Astrocyte (in vitro differentiated cells and primary cell): ENCODE measurements around the gene PKP2. TPM values are rescaled to one million over a fixed set of nuclear protein-coding genes. Genes with fewer than 3 reads are reported as not detected.

Source experiments
- DNase-seq: peaks from one replicate; pipeline ENCODE4 v3.0.0-alpha.2; 2010; ENCODE audit warnings: low read depth
- FAIRE-seq: peaks from 2 replicates; lab custom pipeline; 2011; peaks lifted over from hg19 to GRCh38; lab: Jason Lieb, UNC
- H2AFZ ChIP-seq: 2 replicates; pipeline ENCODE4 v1.6.0; 2012; ENCODE audit warnings: low read depth, low read length, inconsistent platforms
- H3K27ac ChIP-seq: 2 replicates; pipeline ENCODE4 v1.5.1; 2011; ENCODE audit warnings: low read depth, low read length, inconsistent platforms
- H3K27me3 ChIP-seq: 2 replicates; pipeline ENCODE4 v1.6.0; 2011; ENCODE audit warnings: low read length, inconsistent platforms; ENCODE audit not compliant: insufficient read depth
- H3K36me3 ChIP-seq: 2 replicates; pipeline ENCODE4 v1.5.1; 2011; ENCODE audit warnings: low read length, inconsistent platforms; ENCODE audit not compliant: insufficient read depth
- H3K4me1 ChIP-seq: 2 replicates; pipeline ENCODE4 v1.5.1; 2011; ENCODE audit warnings: low read length, inconsistent platforms; ENCODE audit not compliant: insufficient read depth
- H3K4me2 ChIP-seq: 2 replicates; pipeline ENCODE4 v1.6.0; 2012; ENCODE audit warnings: low read length, inconsistent platforms
- H3K4me3 ChIP-seq: 2 replicates; pipeline ENCODE4 v1.5.1; 2011; ENCODE audit warnings: low read depth, mild to moderate bottlenecking, low read length, inconsistent platforms; ENCODE audit not compliant: insufficient read depth
- H3K79me2 ChIP-seq: 2 replicates; pipeline ENCODE4 v1.6.0; 2012; ENCODE audit warnings: mild to moderate bottlenecking, low read length, inconsistent platforms; ENCODE audit not compliant: insufficient read depth
- H3K9ac ChIP-seq: 2 replicates; pipeline ENCODE4 v1.6.0; 2012; ENCODE audit warnings: mild to moderate bottlenecking, low read length, inconsistent platforms
- H3K9me3 ChIP-seq: 2 replicates; pipeline ENCODE4 v1.5.1; 2012; ENCODE audit warnings: low read depth, mild to moderate bottlenecking, low read length, inconsistent platforms; ENCODE audit not compliant: insufficient read depth
- H4K20me1 ChIP-seq: 2 replicates; pipeline ENCODE4 v1.6.0; 2012; ENCODE audit warnings: low read length, inconsistent platforms; ENCODE audit not compliant: insufficient read depth
- H3K27ac Mint-ChIP-seq: one replicate; pipeline ENCODE4 v1.8.0; 2021; ENCODE audit warnings: mild to moderate bottlenecking, mixed read lengths; ENCODE audit not compliant: unreplicated experiment
- H3K27me3 Mint-ChIP-seq: one replicate; pipeline ENCODE4 v1.8.0; 2021; ENCODE audit warnings: low read depth, mixed read lengths; ENCODE audit not compliant: unreplicated experiment
- H3K36me3 Mint-ChIP-seq: one replicate; pipeline ENCODE4 v1.8.0; 2021; ENCODE audit warnings: low read depth, mixed read lengths; ENCODE audit not compliant: unreplicated experiment
- H3K4me1 Mint-ChIP-seq: one replicate; pipeline ENCODE4 v1.8.0; 2021; ENCODE audit warnings: low read depth, mixed read lengths; ENCODE audit not compliant: unreplicated experiment
- H3K4me3 Mint-ChIP-seq: one replicate; pipeline ENCODE4 v1.8.0; 2021; ENCODE audit warnings: mild to moderate bottlenecking, moderate library complexity, mixed read lengths; ENCODE audit not compliant: unreplicated experiment
- H3K9me3 Mint-ChIP-seq: one replicate; pipeline ENCODE4 v1.8.0; 2021; ENCODE audit warnings: mild to moderate bottlenecking, mixed read lengths; ENCODE audit not compliant: unreplicated experiment
- CTCF ChIP-seq: IDR thresholded peaks from 2 replicates; pipeline ENCODE4 v1.5.1; 2011; ENCODE audit warnings: low read depth, mild to moderate bottlenecking, inconsistent platforms, low read length, moderate library complexity; ENCODE audit not compliant: insufficient read depth
- EZH2 ChIP-seq: IDR thresholded peaks from 2 replicates; pipeline ENCODE4 v1.6.1; 2012; ENCODE audit warnings: mild to moderate bottlenecking, low read length, inconsistent platforms; ENCODE audit not compliant: insufficient read depth
- total RNA-seq: library from RNA; stranded (reverse); gene quantifications from 2 replicates; pipeline ENCODE4 v1.2.1, GENCODE V29; 2021

The PKP2 gene
- total RNA-seq, 1 donor from 2014 or later: 35.4 TPM

DNA sequence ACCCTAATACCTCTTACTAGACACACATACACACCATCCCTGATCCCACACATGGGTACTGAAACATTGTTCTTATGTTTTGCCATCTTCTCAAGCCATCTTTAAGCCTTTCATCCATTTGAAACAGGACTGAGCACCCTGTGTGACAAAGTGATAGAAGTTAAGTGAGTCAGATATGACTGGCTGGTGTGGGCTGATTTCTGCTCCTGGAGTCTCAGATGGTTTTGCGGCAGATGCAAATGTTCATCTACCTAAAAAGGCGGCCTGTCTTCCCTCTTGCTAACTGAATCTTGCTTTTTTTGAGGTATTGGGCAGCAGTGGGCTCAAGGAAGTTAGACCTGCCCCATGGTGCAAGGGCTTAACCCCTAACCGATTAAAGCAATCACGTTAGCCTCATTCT is 30.4 kb upstream of the PKP2 start:
- TF ChIP-seq CTCF (no peak), EZH2 (no peak)
- Histone ChIP-seq H3K9me3 (no peaks in the 10 kb centered on the region), H3K27me3 (no peaks in the 10 kb centered on the region), H3K79me2 (no peaks in the 10 kb centered on the region), H3K4me2 (no peak overlapping the region), H2AFZ (no peak overlapping the region), H3K9ac (no peak overlapping the region), H4K20me1 (no peaks in the 10 kb centered on the region), H3K27ac (no peak overlapping the region), H3K4me1 (peaks cover 2% of the 10 kb centered on the region), H3K36me3 (no peaks in the 10 kb centered on the region), H3K4me3 (no peak overlapping the region)
- no peaks in the 10 kb centered on the region for H3K27me3 Mint-ChIP-seq
- H3K4me1 Mint-ChIP-seq: no peaks in the 10 kb centered on the region
- H3K36me3 Mint-ChIP-seq: no peaks in the 10 kb centered on the region
- no peak overlapping the region for H3K27ac Mint-ChIP-seq
- FAIRE-seq (no peak), DNase-seq (no peak)
- H3K9me3 Mint-ChIP-seq: no peaks in the 10 kb centered on the region
- no peak overlapping the region for H3K4me3 Mint-ChIP-seq

DNA sequence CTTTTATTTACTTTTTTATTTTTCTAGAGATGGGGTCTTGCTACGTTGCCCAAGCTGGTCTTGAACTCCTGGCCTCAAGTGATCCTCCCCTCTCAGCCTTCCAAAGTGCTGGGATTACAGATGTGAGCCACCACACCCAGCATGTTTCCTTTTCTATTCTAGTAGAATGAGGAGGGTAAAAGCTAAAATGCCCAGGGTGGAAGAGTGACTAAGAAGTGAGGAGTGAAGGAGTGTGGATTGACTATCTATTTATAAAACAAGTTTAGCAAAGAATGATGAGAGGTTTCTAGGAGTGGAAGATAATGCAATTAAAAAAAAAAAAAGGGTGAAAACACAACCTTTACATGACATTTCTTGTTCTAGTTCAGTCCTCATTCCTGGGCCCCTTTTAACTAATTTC is 29.8 kb upstream of the PKP2 start:
- no peaks in the 10 kb centered on the region for H3K36me3 ChIP-seq
- no peaks in the 10 kb centered on the region for H3K36me3 Mint-ChIP-seq
- H3K27me3 Mint-ChIP-seq: no peaks in the 10 kb centered on the region
- H3K79me2 ChIP-seq: no peaks in the 10 kb centered on the region
- no peak overlapping the region for H3K9ac ChIP-seq
- H4K20me1 ChIP-seq: no peaks in the 10 kb centered on the region
- no peaks in the 10 kb centered on the region for H3K27me3 ChIP-seq
- H3K4me3 Mint-ChIP-seq: no peak overlapping the region
- H3K4me1 Mint-ChIP-seq: no peaks in the 10 kb centered on the region
- DNase-seq (no peak), FAIRE-seq (no peak)
- no peak overlapping the region for H2AFZ ChIP-seq
- no peaks in the 10 kb centered on the region for H3K9me3 ChIP-seq
- no peaks in the 10 kb centered on the region for H3K9me3 Mint-ChIP-seq
- no peak overlapping the region for H3K27ac Mint-ChIP-seq
- no peak overlapping the region for H3K4me3 ChIP-seq
- peaks cover 6% of the 10 kb centered on the region for H3K4me1 ChIP-seq
- no peak for TF ChIP-seq EZH2
- no peak for TF ChIP-seq CTCF
- H3K4me2 ChIP-seq: no peak overlapping the region
- no peak overlapping the region for H3K27ac ChIP-seq

DNA sequence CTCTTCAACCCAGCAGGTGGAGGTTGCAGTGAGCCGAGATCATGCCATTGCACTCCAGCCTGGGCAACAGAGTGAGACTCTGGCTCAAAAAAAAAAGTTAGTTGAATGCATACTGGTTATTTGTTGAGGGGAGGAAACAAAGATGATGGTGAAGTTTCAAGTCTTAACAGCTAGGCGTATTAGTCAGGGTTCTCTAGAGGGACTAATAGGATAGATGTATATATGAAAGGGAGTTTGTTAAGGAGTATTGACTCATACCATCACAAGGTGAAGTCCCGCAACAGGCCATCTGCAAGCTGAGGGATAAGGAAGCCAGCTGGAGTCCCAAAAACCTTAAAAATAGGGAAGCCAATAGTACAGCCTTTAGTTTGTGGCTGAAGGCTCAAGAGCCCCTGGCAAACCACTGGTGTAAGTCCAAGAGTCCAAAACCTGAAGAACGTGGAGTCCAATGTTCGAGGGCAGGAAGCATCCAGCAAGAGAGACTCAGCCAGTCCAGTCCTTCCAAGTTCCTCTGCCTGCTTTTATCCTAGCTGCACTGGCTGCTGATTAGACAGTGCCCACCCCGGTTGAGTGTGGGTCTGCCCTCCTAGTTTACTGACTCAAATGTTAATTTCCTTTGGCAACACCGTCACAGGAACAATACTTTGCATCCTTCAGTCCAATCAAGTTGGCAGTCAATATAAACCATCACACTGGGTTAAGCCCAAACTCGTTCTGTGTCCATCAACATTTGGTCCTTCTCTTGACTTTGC is 26.1 kb upstream of the PKP2 start:
- H3K9ac ChIP-seq: no peak overlapping the region
- H3K27me3 ChIP-seq: no peaks in the 10 kb centered on the region
- H3K27ac Mint-ChIP-seq: no peak overlapping the region
- peaks cover 6% of the 10 kb centered on the region for H3K4me1 Mint-ChIP-seq
- H3K4me1 ChIP-seq: peaks cover 16% of the 10 kb centered on the region
- no peak for FAIRE-seq
- H3K27ac ChIP-seq: no peak overlapping the region
- H3K36me3 ChIP-seq: no peaks in the 10 kb centered on the region
- no peaks in the 10 kb centered on the region for H3K9me3 ChIP-seq
- H3K27me3 Mint-ChIP-seq: no peaks in the 10 kb centered on the region
- H3K9me3 Mint-ChIP-seq: no peaks in the 10 kb centered on the region
- TF ChIP-seq EZH2 (no peak), CTCF (no peak)
- H3K4me3 Mint-ChIP-seq: no peak overlapping the region
- H4K20me1 ChIP-seq: no peaks in the 10 kb centered on the region
- H3K36me3 Mint-ChIP-seq: no peaks in the 10 kb centered on the region
- DNase-seq: no peak
- H3K4me3 ChIP-seq: no peak overlapping the region
- H3K79me2 ChIP-seq: no peaks in the 10 kb centered on the region
- no peak overlapping the region for H2AFZ ChIP-seq
- no peak overlapping the region for H3K4me2 ChIP-seq
